ENCODE results near the gene GNL3.
"Not testable (repeated sequence)": the region's sequence is repeated elsewhere in the genome, so short reads cannot be mapped to it uniquely, and the experiment has no call there.

The GNL3 gene, protein sequence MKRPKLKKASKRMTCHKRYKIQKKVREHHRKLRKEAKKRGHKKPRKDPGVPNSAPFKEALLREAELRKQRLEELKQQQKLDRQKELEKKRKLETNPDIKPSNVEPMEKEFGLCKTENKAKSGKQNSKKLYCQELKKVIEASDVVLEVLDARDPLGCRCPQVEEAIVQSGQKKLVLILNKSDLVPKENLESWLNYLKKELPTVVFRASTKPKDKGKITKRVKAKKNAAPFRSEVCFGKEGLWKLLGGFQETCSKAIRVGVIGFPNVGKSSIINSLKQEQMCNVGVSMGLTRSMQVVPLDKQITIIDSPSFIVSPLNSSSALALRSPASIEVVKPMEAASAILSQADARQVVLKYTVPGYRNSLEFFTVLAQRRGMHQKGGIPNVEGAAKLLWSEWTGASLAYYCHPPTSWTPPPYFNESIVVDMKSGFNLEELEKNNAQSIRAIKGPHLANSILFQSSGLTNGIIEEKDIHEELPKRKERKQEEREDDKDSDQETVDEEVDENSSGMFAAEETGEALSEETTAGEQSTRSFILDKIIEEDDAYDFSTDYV

GRCh38 chr3:52685709-52686691, at the start of gene GNL3, which contains the start of gene PBRM1:
Gene GNL3 (plus strand): TSS chr3:52686032. CDS start chr3:52686093, 61 bp downstream.
Gene PBRM1 (minus strand): TSS chr3:52685913.
- DNase-seq, result peak; percentile 90 to 93

DNA sequence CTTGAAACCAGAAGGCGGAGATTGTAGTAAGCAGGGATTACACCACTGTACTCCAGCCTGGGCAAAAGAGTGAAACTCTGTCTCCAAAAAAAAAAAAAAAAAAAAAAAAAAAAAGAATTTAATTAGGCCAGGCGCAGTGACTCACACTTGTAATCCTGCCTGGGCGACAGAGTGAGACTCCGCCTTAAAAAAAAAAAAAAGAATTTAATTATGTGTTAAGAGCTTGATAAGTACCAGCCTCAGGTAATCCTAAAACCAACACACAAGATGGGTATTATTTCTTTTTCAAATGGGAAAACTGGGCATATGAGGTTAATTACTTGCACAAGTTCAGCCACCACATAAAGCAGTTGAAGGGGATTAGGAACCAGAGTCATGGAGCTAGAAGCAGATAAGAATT, 49.2 kb upstream of the GNL3 start:
- no peak for DNase-seq

DNA sequence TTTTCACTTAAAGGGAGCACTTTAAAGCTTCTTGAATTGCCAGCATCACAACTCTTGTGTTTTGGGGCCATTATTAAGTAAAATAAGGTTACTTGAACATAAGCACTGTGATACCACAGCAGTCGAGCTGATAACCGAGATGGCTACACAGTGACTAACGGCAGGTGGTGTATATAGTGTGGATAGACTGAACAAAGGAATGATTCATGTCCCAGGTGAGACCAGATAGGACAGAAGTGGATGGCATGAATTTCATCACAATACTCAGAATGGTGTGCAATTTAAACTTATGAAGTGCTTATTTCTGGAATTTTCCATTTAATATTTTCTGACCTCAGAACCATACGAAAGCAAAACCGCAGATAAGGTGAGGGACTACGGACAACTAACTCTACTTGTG, 40.3 kb upstream of the GNL3 start:
- no peak for DNase-seq

GRCh38 chr3:52649461-52650210, 36.2 kb upstream of the GNL3 start:
- DNase-seq, result no peak

GRCh38 chr3:52650439-52650838, 35.4 kb upstream of the GNL3 start:
- no peak for DNase-seq

GRCh38 chr3:52651592-52651991, 34.2 kb upstream of the GNL3 start:
- no peak for DNase-seq

DNA sequence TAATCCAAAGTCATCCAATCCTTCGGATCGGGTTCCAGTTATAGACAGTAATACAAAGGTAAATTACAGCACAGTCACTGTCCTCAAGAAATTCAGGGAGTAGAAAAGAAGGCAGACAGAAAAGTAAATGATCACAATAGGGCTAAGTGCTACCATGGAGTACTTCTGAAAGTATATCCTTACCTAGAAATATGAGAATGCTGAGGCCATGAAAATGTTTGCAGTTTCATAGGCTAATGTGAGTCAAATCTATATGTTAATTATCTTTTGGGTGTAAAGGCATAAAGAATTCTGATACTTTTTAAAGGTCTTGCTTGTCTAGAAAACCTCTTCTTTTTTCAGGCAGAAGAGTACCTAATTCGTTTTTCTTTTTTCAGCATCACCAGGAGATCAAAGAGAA, 29.9 kb upstream of the GNL3 start:
- DNase-seq, result no peak

GRCh38 chr3:52660046-52660445, 25.8 kb upstream of the GNL3 start:
- no peak for DNase-seq

DNA sequence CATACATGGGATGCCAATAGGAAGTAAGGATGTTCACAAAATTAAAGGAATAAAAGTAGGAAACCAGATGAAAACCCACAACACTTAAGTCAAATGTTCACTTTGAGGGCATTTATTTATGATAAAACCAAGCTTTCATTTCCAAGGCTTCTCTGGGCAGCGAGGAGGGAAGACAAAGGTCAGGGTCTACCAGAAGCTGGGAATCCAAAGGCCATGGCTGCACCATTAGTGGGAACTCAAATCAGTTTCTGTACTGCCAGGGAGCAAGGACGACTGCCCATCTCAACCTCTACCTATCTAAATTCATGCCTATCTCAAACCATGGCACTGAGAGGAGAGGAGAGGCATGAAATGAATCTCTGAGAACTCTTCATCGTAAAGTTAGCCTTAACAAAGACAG, 22.7 kb upstream of the GNL3 start:
- DNase-seq, result no peak

- DNase-seq, result peak in 1 of 2 experiments; percentile 32
Observed at GRCh38 chr3:52670621-52671521, 15.0 kb upstream of the GNL3 start.

DNA sequence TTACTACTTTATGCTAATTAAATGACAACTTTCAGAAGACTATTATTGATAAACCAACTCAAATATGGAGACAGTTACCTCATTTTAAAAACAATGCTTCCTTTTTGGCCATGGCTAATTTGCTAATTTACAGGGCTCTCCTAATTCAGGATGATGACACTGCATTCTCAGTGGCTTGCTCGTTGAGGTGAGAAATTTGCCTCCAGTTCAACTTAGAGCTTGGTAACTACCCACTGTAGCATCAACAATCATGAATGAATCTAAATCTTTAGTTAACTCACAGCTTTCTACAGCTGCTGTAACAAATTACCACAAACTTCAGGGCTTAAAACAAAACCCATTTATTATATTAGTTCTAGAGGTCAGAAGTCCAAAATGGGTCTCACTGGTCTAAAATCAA, 14.2 kb upstream of the GNL3 start:
- DNase-seq, result no peak

- DNase-seq, result not testable (repeated sequence)
Observed at GRCh38 chr3:52676201-52676600, 9.6 kb upstream of the GNL3 start.

DNA sequence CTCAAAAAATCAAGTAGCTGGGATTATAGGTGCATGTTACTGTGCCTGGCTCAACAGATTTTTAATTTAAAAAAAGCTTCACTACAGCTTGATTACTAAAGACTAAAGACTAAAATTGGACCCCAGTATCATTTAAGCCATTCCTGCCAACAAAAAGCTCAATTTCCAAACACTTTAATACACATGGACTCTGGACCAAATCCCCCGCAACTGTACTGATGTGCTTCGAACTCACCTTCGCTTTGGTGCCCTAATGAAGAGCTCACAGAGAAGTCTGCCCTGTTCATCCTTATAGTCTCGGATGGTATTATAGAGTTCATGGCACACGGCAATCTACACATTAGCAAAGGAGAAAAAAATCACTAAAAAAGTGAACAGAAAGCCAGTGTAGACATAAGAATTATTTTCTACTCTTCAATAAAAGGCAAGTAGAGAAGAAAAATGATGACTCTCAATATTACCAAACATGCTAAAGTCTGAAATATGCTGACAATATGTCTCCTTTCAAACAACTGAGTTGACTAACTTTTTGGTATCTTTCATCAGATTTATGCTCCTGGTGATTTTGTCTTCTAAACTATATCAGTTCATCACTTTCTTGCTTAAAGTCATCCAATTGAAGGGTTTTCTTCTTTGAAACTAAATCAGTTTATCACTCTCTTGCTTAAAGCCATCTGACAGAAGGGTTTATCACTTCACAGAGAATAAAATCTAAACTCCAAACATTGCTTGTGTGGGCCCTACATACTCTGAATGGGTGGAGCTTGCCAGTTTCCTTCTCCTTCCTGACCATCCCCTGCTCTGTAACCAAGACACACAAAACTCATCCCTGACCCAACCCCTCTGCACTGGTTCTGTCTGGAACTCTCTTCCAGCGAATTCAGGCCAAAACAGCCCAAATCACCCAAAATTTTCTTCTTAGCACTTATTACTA, 7.3 kb upstream of the GNL3 start:
- no peak for DNase-seq

- DNase-seq, result no peak
Observed at GRCh38 chr3:52679199-52679538, 6.7 kb upstream of the GNL3 start.

GRCh38 chr3:52679811-52680210, 6.0 kb upstream of the GNL3 start:
- DNase-seq, result no peak

GRCh38 chr3:52681596-52681995, 4.2 kb upstream of the GNL3 start:
- DNase-seq, result no peak

DNA sequence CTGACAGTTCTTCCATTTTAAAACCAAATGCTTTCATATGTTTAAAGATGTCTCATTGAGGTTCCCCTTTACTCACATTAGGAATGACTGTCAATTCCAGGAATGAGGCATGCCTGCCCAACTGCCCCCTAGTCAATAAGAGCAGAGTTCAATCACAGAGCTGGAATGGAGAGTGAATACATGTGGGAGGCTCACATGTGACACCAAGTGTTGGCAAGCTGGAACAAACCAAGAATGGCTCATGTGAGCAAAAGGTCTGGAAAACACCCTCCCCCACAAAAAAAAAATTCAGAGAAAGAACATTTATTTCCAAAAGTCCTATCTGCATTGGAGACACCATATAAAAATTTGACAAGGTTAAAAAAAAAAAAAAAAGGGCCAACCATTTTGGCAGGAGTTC, 3.8 kb upstream of the GNL3 start:
- DNase-seq, result no peak

DNA sequence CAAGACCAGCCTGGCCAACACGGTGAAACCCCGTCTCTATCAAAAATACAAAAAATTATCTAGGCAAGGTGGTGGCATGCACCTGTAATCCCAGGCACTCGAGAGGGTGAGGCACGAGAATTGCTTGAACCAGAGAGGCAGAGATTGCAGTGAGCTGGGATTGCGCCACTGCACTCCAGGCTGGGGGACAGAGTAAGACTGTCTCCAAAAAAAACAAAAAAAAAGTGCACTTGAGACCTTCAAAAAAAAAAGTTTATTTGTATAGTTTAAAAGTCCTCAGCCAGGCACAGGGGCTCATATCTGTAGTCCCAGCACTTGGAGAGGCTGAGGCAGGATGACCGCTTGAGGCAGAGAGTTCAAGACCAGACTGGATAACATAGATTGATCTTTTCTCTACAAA, 2.2 kb upstream of the GNL3 start:
- DNase-seq, result no peak

- DNase-seq, result no peak
Observed at GRCh38 chr3:52684184-52684583, 1.6 kb upstream of the GNL3 start.

- DNase-seq, result peak; percentile 64 to 76
Observed at GRCh38 chr3:52685285-52685708, 535 bp upstream of the GNL3 start.

All from stimulated activated CD4-positive, alpha-beta T cell treated with anti-CD3 and anti-CD28 coated beads, Interleukin-4, amount 100 ng/mL, for 4 hours (primary cell).